Neural cell (in vitro differentiated cells): Measurements from ENCODE around the gene DYNLT2. TPM values are rescaled to one million over a fixed set of nuclear protein-coding genes. Genes with fewer than 3 reads are reported as not detected.

Experiments
- H2AFZ ChIP-seq: fragments of 200-600, 300-800 bp; sonication (generic), shearing (Covaris generic); 2 replicates; pipeline ENCODE4 v1.6.0; 2014; ENCODE audit warnings: low read depth, mild to moderate bottlenecking, antibody characterized with exemption, low read length, moderate library complexity
- H3F3A ChIP-seq: fragments of 200-600 bp; shearing (Covaris generic); 2 replicates; pipeline ENCODE4 v1.6.1; 2016; ENCODE audit warnings: mild to moderate bottlenecking, moderate library complexity, mixed read lengths, antibody characterized with exemption, low read length; ENCODE audit not compliant: insufficient read depth, poor library complexity, severe bottlenecking
- H3K27ac ChIP-seq: fragments of 200-600, 300-800 bp; sonication (generic), shearing (Covaris generic); 2 replicates; pipeline ENCODE4 v1.5.1; 2014; ENCODE audit warnings: mild to moderate bottlenecking, low read length, moderate library complexity
- H3K27me3 ChIP-seq: fragments of 300-800, 200-600 bp; sonication (generic), shearing (Covaris generic); 2 replicates; pipeline ENCODE4 v1.6.0; 2014; ENCODE audit warnings: mild to moderate bottlenecking, low read depth, low read length, moderate library complexity; ENCODE audit not compliant: insufficient read depth
- H3K36me3 ChIP-seq: fragments of 300-800, 200-600 bp; sonication (generic), shearing (Covaris generic); 2 replicates; pipeline ENCODE4 v1.5.1; 2014; ENCODE audit warnings: mild to moderate bottlenecking, antibody characterized with exemption, low read length, moderate library complexity; ENCODE audit not compliant: insufficient read depth
- H3K4me2 ChIP-seq: fragments of 300-800, 200-600 bp; sonication (generic), shearing (Covaris generic); 2 replicates; pipeline ENCODE4 v1.6.0; 2014; ENCODE audit warnings: mild to moderate bottlenecking, low read length
- H3K4me3 ChIP-seq: fragments of 300-800, 200-600 bp; sonication (generic), shearing (Covaris generic); 2 replicates; pipeline ENCODE4 v1.5.1; 2014; ENCODE audit warnings: mild to moderate bottlenecking, low read length, moderate library complexity
- H3K79me2 ChIP-seq: fragments of 200-600 bp; shearing (Covaris generic); replicated peaks from 2 replicates; pipeline ENCODE4 v1.6.0; 2014; ENCODE audit warnings: mild to moderate bottlenecking, low read length, moderate library complexity; ENCODE audit not compliant: insufficient read depth
- H3K9ac ChIP-seq: fragments of 300-800, 200-600 bp; sonication (generic), shearing (Covaris generic); 2 replicates; pipeline ENCODE4 v1.6.1; 2016; ENCODE audit warnings: mild to moderate bottlenecking, low read length, mixed read lengths
- H3K9me2 ChIP-seq: fragments of 200-600 bp; shearing (Covaris generic); 2 replicates; pipeline ENCODE4 v1.6.1; 2016; ENCODE audit warnings: mild to moderate bottlenecking, low read length, mixed read lengths; ENCODE audit not compliant: insufficient read depth
- H3K9me3 ChIP-seq: fragments of 200-600, 300-800 bp; sonication (generic), shearing (Covaris generic); 2 replicates; pipeline ENCODE4 v1.6.1; 2016; ENCODE audit warnings: mild to moderate bottlenecking, mixed run types, low read length, moderate library complexity, mixed read lengths
- H4K20me1 ChIP-seq: fragments of 200-600 bp; shearing (Covaris generic); 2 replicates; pipeline ENCODE4 v1.6.1; 2016; ENCODE audit warnings: mild to moderate bottlenecking, mixed run types; ENCODE audit not compliant: insufficient read depth
- EP300 ChIP-seq: fragments of 450-650 bp; conservative IDR thresholded peaks from 2 replicates; pipeline ENCODE4 v1.6.1; 2014; ENCODE audit warnings: antibody characterized with exemption, mild to moderate bottlenecking, moderate library complexity; ENCODE audit not compliant: poor library complexity, severe bottlenecking
- EZH2 ChIP-seq: fragments of 200-600, 300-800 bp; shearing (Covaris generic), sonication (generic); IDR thresholded peaks from 2 replicates; pipeline ENCODE4 v1.6.1; 2014; ENCODE audit warnings: antibody characterized with exemption, low read length, borderline replicate concordance, mild to moderate bottlenecking; ENCODE audit not compliant: insufficient read depth, poor library complexity, severe bottlenecking
- MXI1 ChIP-seq: fragments of 450-650 bp; conservative IDR thresholded peaks from 2 replicates; pipeline ENCODE4 v1.6.1; 2014; ENCODE audit warnings: antibody characterized with exemption, mild to moderate bottlenecking; ENCODE audit not compliant: poor library complexity, severe bottlenecking
- POLR2AphosphoS5 ChIP-seq: IDR thresholded peaks from 2 replicates; pipeline ENCODE4 v1.6.1; 2012
- RAD21 ChIP-seq: fragments of 450-650 bp; conservative IDR thresholded peaks from 2 replicates; pipeline ENCODE4 v1.6.1; 2014; ENCODE audit warnings: antibody characterized with exemption, mild to moderate bottlenecking, moderate library complexity
- SMC3 ChIP-seq: fragments of 450-650 bp; conservative IDR thresholded peaks from 2 replicates; pipeline ENCODE4 v1.6.1; 2014; ENCODE audit warnings: antibody characterized with exemption, mild to moderate bottlenecking, moderate library complexity; ENCODE audit not compliant: poor library complexity
- TAF1 ChIP-seq: IDR thresholded peaks from 2 replicates; pipeline ENCODE4 v1.6.1; 2012; ENCODE audit warnings: low read depth
- polyA plus RNA-seq: library from polyadenylated mRNA; depleted of rRNA; stranded (reverse); fragments of >200 nt; gene quantifications from 2 replicates; pipeline ENCODE4 v1.2.3, GENCODE V29; 2014
- TF ChIP-seq, protein P1 (sequence below): fragments of 450-650 bp; IDR thresholded peaks from 2 replicates; pipeline ENCODE4 v1.5.1; 2014; ENCODE audit warnings: antibody characterized with exemption, mild to moderate bottlenecking, moderate library complexity; ENCODE audit not compliant: poor library complexity, severe bottlenecking
- TF ChIP-seq, protein P2 (sequence below): IDR thresholded peaks from 2 replicates; pipeline ENCODE4 v1.6.1; 2012; ENCODE audit warnings: borderline replicate concordance

Gene DYNLT2
- polyA plus RNA-seq, 1 donor from 2014 or later = 2.8 TPM

DNA sequence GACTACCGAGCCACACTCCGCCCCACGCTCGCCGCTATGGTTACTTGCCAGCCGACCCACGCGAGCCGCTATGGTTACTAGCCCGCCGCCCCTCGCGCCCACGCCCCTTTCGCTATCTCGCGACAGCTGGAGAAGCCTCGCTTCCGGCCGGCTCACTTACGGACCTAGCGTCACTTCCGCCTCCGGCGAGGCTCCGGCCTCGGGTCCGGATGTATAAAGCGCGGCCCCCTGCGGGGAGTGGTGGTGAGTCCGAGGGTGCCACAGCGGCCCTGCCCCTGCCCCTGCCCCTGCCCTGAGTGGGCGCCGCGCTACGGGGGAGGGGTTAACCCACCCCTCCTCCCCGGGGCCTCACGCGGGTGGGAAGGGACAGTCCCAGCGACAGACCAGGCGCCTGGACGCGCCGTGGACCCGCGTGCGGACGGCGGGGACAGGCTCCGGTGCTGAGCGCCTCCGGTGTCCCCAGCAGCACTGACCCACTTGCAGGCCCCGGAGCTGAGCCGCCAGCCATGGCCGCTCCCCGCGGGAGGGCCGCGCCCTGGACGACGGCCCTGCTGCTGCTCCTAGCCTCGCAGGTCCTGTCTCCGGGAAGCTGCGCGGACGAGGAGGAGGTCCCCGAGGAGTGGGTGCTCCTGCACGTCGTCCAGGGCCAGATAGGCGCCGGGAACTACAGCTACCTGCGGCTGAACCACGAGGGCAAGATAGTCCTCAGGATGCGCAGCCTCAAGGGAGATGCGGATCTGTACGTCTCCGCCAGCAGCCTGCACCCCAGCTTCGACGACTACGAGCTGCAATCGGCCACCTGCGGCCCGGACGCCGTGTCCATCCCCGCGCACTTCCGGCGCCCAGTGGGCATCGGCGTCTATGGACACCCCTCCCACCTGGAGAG, 49.2 kb downstream of the DYNLT2 start, which contains the start of the genes C6orf120 and WDR27:
TSS of gene C6orf120 (plus strand) at position 173 of the 886 bp plus-strand sequence. CDS start at position 507, 334 bp downstream.
TSS of gene WDR27 (minus strand) at position 76 of the 886 bp plus-strand sequence. CDS start 13,024 bp downstream, outside the sequence.
- Histone ChIP-seq H3K9me2 (no peaks in the 10 kb centered on the region), H3K79me2 (peaks cover 29% of the 10 kb centered on the region)

DNA sequence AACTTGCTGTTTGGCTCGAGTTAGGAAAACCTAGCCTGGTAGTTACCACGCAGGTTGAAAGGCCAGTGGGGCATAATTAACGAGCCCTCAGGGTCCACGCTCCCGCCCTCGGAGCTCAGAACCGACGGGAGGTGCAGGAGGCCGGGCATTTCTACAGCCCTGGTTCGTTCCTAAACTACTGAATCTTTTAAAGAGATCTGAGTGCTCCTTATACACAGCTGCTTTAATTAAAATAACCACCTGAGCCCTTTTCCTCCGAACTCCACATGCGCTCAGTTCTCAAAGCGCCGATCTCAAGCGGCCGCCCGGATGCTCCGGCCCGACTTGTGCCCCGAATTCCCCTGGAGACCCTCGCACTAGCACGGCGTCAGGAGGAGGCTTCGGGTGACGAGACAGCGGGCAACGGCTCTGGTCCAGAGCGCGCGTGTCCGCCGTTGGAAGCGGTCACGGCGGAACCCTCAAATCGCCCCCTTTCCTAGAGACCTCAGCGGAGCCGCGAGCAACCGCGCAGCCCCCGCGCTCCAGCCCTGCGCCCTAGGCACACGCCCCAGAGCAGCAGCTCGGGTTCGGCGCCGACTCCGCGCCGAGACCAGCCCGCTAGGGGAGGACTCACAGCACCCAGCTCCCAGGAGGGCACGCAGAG, 49.9 kb downstream of the DYNLT2 start:
- Histone ChIP-seq H3K9ac (peak overlapping the region; percentile 96), H2AFZ (peak overlapping the region; percentile 86), H3K9me3 (no peaks in the 10 kb centered on the region), H3K9me2 (no peaks in the 10 kb centered on the region), H3K4me2 (peak overlapping the region; percentile 66), H3K27me3 (no peaks in the 10 kb centered on the region), H4K20me1 (no peaks in the 10 kb centered on the region), H3F3A (no peaks in the 10 kb centered on the region), H3K27ac (peak overlapping the region; percentile 81), H3K4me3 (peak overlapping the region; percentile 82), H3K79me2 (peaks cover 29% of the 10 kb centered on the region), H3K36me3 (no peaks in the 10 kb centered on the region)
- TF ChIP-seq, protein P1, sequence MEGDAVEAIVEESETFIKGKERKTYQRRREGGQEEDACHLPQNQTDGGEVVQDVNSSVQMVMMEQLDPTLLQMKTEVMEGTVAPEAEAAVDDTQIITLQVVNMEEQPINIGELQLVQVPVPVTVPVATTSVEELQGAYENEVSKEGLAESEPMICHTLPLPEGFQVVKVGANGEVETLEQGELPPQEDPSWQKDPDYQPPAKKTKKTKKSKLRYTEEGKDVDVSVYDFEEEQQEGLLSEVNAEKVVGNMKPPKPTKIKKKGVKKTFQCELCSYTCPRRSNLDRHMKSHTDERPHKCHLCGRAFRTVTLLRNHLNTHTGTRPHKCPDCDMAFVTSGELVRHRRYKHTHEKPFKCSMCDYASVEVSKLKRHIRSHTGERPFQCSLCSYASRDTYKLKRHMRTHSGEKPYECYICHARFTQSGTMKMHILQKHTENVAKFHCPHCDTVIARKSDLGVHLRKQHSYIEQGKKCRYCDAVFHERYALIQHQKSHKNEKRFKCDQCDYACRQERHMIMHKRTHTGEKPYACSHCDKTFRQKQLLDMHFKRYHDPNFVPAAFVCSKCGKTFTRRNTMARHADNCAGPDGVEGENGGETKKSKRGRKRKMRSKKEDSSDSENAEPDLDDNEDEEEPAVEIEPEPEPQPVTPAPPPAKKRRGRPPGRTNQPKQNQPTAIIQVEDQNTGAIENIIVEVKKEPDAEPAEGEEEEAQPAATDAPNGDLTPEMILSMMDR = no peak
- TF ChIP-seq EP300 (no peak), RAD21 (peak; percentile 56), POLR2AphosphoS5 (no peak), SMC3 (peak; percentile 61)

More for the DNA sequence above, 49.2 kb downstream of the DYNLT2 start, which contains the start of the genes C6orf120 and WDR27:
- no peaks in the 10 kb centered on the region for H3F3A ChIP-seq
- H2AFZ ChIP-seq = peak within 1 kb of the TSS; percentile 86
- peak within 1 kb of the TSS; percentile 81 for H3K27ac ChIP-seq
- H3K4me3 ChIP-seq = peak within 1 kb of the TSS; percentile 82
- no peaks in the 10 kb centered on the region for H3K36me3 ChIP-seq
- peak; percentile 93 for TF ChIP-seq POLR2AphosphoS5
- TF ChIP-seq EZH2 = no peak
- TF ChIP-seq TAF1 = peak; percentile 87
- TF ChIP-seq, protein P2, sequence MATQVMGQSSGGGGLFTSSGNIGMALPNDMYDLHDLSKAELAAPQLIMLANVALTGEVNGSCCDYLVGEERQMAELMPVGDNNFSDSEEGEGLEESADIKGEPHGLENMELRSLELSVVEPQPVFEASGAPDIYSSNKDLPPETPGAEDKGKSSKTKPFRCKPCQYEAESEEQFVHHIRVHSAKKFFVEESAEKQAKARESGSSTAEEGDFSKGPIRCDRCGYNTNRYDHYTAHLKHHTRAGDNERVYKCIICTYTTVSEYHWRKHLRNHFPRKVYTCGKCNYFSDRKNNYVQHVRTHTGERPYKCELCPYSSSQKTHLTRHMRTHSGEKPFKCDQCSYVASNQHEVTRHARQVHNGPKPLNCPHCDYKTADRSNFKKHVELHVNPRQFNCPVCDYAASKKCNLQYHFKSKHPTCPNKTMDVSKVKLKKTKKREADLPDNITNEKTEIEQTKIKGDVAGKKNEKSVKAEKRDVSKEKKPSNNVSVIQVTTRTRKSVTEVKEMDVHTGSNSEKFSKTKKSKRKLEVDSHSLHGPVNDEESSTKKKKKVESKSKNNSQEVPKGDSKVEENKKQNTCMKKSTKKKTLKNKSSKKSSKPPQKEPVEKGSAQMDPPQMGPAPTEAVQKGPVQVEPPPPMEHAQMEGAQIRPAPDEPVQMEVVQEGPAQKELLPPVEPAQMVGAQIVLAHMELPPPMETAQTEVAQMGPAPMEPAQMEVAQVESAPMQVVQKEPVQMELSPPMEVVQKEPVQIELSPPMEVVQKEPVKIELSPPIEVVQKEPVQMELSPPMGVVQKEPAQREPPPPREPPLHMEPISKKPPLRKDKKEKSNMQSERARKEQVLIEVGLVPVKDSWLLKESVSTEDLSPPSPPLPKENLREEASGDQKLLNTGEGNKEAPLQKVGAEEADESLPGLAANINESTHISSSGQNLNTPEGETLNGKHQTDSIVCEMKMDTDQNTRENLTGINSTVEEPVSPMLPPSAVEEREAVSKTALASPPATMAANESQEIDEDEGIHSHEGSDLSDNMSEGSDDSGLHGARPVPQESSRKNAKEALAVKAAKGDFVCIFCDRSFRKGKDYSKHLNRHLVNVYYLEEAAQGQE = peak; percentile 75
- peak; percentile 17 for TF ChIP-seq SMC3
- TF ChIP-seq, protein P1 = peak; percentile 28
- TF ChIP-seq RAD21 = no peak
- peak; percentile 95 for TF ChIP-seq MXI1
- peak; percentile 60 for TF ChIP-seq EP300
- peak within 1 kb of the TSS; percentile 97 for H3K4me2 ChIP-seq
- no peaks in the 10 kb centered on the region for H3K27me3 ChIP-seq
- H4K20me1 ChIP-seq = no peaks in the 10 kb centered on the region
- peak within 1 kb of the TSS; percentile 96 for H3K9ac ChIP-seq
- H3K9me3 ChIP-seq = no peaks in the 10 kb centered on the region
